Activated T-helper 1 cell treated with anti-CD3 and anti-CD28 coated beads, Interleukin-12 subunit alpha, Interleukin-12 subunit beta, Interleukin-2, Interleukin-4 antibody, amounts not matched to agents 30 ng/mL and 10 ng/mL and 1 ng/mL, durations not matched to agents 14 hours and 24 hours and 36 hours (primary cell): ENCODE measurements around the gene BAIAP2L2. TPM values are rescaled to one million over a fixed set of nuclear protein-coding genes. Genes with fewer than 3 reads are reported as not detected.
A peak's percentile ranks its signal among the peaks of the same experiment; 100 is the strongest.
"Not testable (repeated sequence)": the region's sequence is repeated elsewhere in the genome, so short reads cannot be mapped to it uniquely, and the experiment has no call there.

ENCODE experiments used
- DNase-seq: peaks from one replicate; pipeline ENCODE4 v3.0.0; 2021; ENCODE audit warnings: low spot score
- H3K27ac Mint-ChIP-seq: one replicate; pipeline ENCODE4 v1.8.0; 2021; ENCODE audit warnings: mild to moderate bottlenecking, mixed read lengths
- H3K27me3 Mint-ChIP-seq: one replicate; pipeline ENCODE4 v1.8.0; 2022; ENCODE audit warnings: mild to moderate bottlenecking, moderate library complexity, mixed read lengths; ENCODE audit not compliant: insufficient read depth
- H3K36me3 Mint-ChIP-seq: one replicate; pipeline ENCODE4 v1.8.0; 2021; ENCODE audit warnings: low read depth, mixed read lengths
- H3K4me1 Mint-ChIP-seq: one replicate; pipeline ENCODE4 v1.8.0; 2021; ENCODE audit warnings: low read depth, mixed read lengths
- H3K4me3 Mint-ChIP-seq: one replicate; pipeline ENCODE4 v1.8.0; 2021; ENCODE audit warnings: mild to moderate bottlenecking, moderate library complexity, mixed read lengths
- H3K9me3 Mint-ChIP-seq: one replicate; pipeline ENCODE4 v1.8.0; 2021; ENCODE audit warnings: mixed read lengths
- intact Hi-C: fragments of 100-400 bp; cut with micrococcal nuclease; formaldehyde crosslinking; loops from one replicate; pipeline ENCODE4 v1.15.1; 2024
- total RNA-seq: library from RNA; stranded (reverse); gene quantifications from 2 replicates; pipeline ENCODE4 v1.2.3, GENCODE V29; 2022

The BAIAP2L2 gene
- total RNA-seq, 1 donor from 2014 or later, result 0.29 TPM

GRCh38 chr22:38124236-38124974, 13.9 kb upstream of the BAIAP2L2 start:
- H3K9me3 Mint-ChIP-seq, result no peaks in the 10 kb centered on the region
- H3K4me3 Mint-ChIP-seq, result no peak overlapping the region
- no peak overlapping the region for H3K27ac Mint-ChIP-seq
- H3K36me3 Mint-ChIP-seq, result no peaks in the 10 kb centered on the region
- intact Hi-C loops, result no loop called here
- DNase-seq, result no peak
- H3K4me1 Mint-ChIP-seq, result peaks cover 10% of the 10 kb centered on the region
- no peaks in the 10 kb centered on the region for H3K27me3 Mint-ChIP-seq

GRCh38 chr22:38122616-38123015, 12.1 kb upstream of the BAIAP2L2 start:
- no peak overlapping the region for H3K27ac Mint-ChIP-seq
- H3K4me3 Mint-ChIP-seq, result no peak overlapping the region
- no peak for DNase-seq
- H3K9me3 Mint-ChIP-seq, result no peaks in the 10 kb centered on the region
- no peaks in the 10 kb centered on the region for H3K36me3 Mint-ChIP-seq
- no peaks in the 10 kb centered on the region for H3K27me3 Mint-ChIP-seq
- H3K4me1 Mint-ChIP-seq, result peaks cover 10% of the 10 kb centered on the region
- intact Hi-C loops, result no loop called here

- peaks cover 10% of the 10 kb centered on the region for H3K4me1 Mint-ChIP-seq
- intact Hi-C loops, result no loop called here
Measured at GRCh38 chr22:38120359-38121110, 10.1 kb upstream of the BAIAP2L2 start.

GRCh38 chr22:38118747-38119146, 8.3 kb upstream of the BAIAP2L2 start:
- intact Hi-C loops, result not testable (repeated sequence)

More at GRCh38 chr22:38120359-38121110, 10.1 kb upstream of the BAIAP2L2 start:
- no peaks in the 10 kb centered on the region for H3K9me3 Mint-ChIP-seq
- no peak for DNase-seq
- H3K27me3 Mint-ChIP-seq, result no peaks in the 10 kb centered on the region
- H3K36me3 Mint-ChIP-seq, result no peaks in the 10 kb centered on the region
- H3K4me3 Mint-ChIP-seq, result no peak overlapping the region
- no peak overlapping the region for H3K27ac Mint-ChIP-seq

GRCh38 chr22:38118182-38118581, 7.7 kb upstream of the BAIAP2L2 start:
- Mint-ChIP-seq H3K27me3 (no peaks in the 10 kb centered on the region), H3K4me1 (peaks cover 2% of the 10 kb centered on the region), H3K4me3 (no peak overlapping the region), H3K9me3 (no peaks in the 10 kb centered on the region), H3K27ac (no peak overlapping the region), H3K36me3 (peaks cover 2% of the 10 kb centered on the region)
- intact Hi-C loops, result no loop called here
- DNase-seq, result no peak

More at GRCh38 chr22:38118747-38119146, 8.3 kb upstream of the BAIAP2L2 start:
- H3K4me3 Mint-ChIP-seq, H3K9me3 Mint-ChIP-seq, H3K36me3 Mint-ChIP-seq, H3K27ac Mint-ChIP-seq, H3K4me1 Mint-ChIP-seq, H3K27me3 Mint-ChIP-seq, DNase-seq: not testable (repeated sequence)

- H3K27me3 Mint-ChIP-seq, intact Hi-C loops, H3K4me3 Mint-ChIP-seq, H3K36me3 Mint-ChIP-seq, H3K4me1 Mint-ChIP-seq, H3K27ac Mint-ChIP-seq, H3K9me3 Mint-ChIP-seq, DNase-seq: not testable (repeated sequence)
Measured at GRCh38 chr22:38117556-38117955, 7.1 kb upstream of the BAIAP2L2 start.

GRCh38 chr22:38115423-38116205, 5.1 kb upstream of the BAIAP2L2 start:
- Mint-ChIP-seq H3K4me1 (no peaks in the 10 kb centered on the region), H3K27me3 (no peaks in the 10 kb centered on the region), H3K36me3 (peaks cover 2% of the 10 kb centered on the region), H3K9me3 (no peaks in the 10 kb centered on the region), H3K4me3 (no peak overlapping the region), H3K27ac (no peak overlapping the region)
- intact Hi-C loops, result loop anchor here (2.0 kb wide), 1 partner anchor 87 kb away; no protein-coding TSS in a partner anchor
- no peak for DNase-seq

DNA sequence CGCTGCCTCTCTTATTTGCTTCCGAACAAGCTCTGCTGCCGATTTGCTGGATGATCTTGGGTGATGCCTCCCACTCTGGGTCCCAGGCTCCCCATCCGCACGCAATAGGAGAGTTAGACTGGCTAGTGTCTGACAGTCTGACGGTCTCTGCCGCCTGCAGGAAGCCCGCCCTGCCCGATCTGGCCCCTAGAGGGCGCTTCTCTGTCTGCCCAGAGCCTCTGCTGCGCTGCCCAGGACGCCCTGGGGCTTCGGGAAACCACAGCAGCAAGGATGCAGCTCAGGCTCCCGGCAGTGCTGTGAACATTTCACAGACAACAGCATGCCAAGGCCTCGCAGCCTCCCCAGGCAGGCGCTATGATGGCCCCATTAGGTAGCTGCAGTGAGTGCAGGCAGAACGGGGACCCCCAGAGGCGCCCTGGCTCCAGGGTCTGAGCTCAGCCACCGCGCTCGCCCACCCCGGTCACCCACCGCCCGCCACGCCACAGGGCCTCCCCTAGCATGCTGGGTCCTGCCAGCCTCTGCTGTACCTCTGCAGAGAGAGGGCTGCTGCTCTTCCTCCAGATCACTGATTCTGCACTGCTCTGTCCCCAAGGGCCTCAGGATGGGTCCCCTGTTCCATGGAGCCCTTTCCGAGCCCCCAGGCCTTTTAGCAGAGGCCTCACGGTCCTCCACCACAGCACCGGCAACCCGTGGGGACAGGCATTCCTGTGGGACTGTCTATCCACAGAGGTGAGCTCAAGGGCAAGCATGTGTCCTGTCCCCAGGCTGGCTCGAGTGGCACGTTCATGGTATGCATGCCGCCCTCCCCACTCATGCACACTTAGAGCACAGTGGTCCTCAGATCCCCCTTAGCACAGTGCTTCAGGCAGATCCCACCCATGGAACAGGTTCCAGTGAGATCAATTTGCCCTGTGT, 4.3 kb upstream of the BAIAP2L2 start:
- H3K27ac Mint-ChIP-seq, result no peak overlapping the region
- H3K4me1 Mint-ChIP-seq, result no peaks in the 10 kb centered on the region
- H3K27me3 Mint-ChIP-seq, result no peaks in the 10 kb centered on the region
- H3K4me3 Mint-ChIP-seq, result no peak overlapping the region
- DNase-seq, result peak; percentile 67
- peaks cover 2% of the 10 kb centered on the region for H3K36me3 Mint-ChIP-seq
- H3K9me3 Mint-ChIP-seq, result no peaks in the 10 kb centered on the region
- intact Hi-C loops, result loop anchor here (2.0 kb wide), 1 partner anchor 88 kb away; no protein-coding TSS in a partner anchor

DNA sequence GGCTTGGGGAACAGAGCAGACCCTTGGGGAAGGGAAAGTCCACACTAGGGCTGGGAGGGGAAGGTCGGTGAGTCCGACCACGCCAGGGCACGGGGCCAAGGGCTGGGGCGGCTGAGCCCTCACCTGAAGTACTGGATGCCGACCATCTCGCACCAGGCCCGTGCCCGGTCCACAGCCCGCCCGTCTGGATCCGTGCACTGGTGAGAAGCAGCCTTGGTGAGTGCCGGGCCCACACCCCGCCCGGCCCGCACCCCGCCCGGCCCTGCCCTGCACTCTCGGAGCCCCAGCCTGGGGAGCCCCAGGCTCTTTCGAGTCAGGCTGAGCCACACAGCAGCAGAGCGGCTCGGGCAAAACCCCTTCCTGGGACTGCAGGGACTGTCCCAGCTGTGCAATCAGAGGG, 1.9 kb upstream of the BAIAP2L2 start:
- Mint-ChIP-seq H3K4me3 (no peak overlapping the region), H3K9me3 (no peaks in the 10 kb centered on the region), H3K27ac (no peak overlapping the region), H3K4me1 (no peaks in the 10 kb centered on the region), H3K27me3 (no peaks in the 10 kb centered on the region), H3K36me3 (peaks cover 2% of the 10 kb centered on the region)
- no peak for DNase-seq
- intact Hi-C loops, result no loop called here

GRCh38 chr22:38111925-38112355, 1.5 kb upstream of the BAIAP2L2 start:
- no peak overlapping the region for H3K27ac Mint-ChIP-seq
- no peaks in the 10 kb centered on the region for H3K9me3 Mint-ChIP-seq
- H3K4me3 Mint-ChIP-seq, result no peak overlapping the region
- peaks cover 2% of the 10 kb centered on the region for H3K36me3 Mint-ChIP-seq
- intact Hi-C loops, result no loop called here
- no peaks in the 10 kb centered on the region for H3K4me1 Mint-ChIP-seq
- H3K27me3 Mint-ChIP-seq, result no peaks in the 10 kb centered on the region
- DNase-seq, result no peak

- Mint-ChIP-seq H3K36me3 (peaks cover 2% of the 10 kb centered on the region), H3K4me3 (no peak overlapping the region), H3K27me3 (no peaks in the 10 kb centered on the region), H3K27ac (no peak overlapping the region), H3K9me3 (no peaks in the 10 kb centered on the region), H3K4me1 (no peaks in the 10 kb centered on the region)
- DNase-seq, result no peak
- intact Hi-C loops, result no loop called here
Measured at GRCh38 chr22:38110863-38111852, 674 bp upstream of the BAIAP2L2 start.
